Hippocampal formation (tissue), 2 donors: Measurements from ENCODE around the gene PPP2R2D.
"Not testable (repeated sequence)": the region's sequence is repeated elsewhere in the genome, so short reads cannot be mapped to it uniquely, and the experiment has no call there.

Source experiments
- DNase-seq, 2 donors: peaks; one replicate each; lab custom pipeline; 2025; lab: John Stamatoyannopoulos, UW

Gene PPP2R2D

DNA sequence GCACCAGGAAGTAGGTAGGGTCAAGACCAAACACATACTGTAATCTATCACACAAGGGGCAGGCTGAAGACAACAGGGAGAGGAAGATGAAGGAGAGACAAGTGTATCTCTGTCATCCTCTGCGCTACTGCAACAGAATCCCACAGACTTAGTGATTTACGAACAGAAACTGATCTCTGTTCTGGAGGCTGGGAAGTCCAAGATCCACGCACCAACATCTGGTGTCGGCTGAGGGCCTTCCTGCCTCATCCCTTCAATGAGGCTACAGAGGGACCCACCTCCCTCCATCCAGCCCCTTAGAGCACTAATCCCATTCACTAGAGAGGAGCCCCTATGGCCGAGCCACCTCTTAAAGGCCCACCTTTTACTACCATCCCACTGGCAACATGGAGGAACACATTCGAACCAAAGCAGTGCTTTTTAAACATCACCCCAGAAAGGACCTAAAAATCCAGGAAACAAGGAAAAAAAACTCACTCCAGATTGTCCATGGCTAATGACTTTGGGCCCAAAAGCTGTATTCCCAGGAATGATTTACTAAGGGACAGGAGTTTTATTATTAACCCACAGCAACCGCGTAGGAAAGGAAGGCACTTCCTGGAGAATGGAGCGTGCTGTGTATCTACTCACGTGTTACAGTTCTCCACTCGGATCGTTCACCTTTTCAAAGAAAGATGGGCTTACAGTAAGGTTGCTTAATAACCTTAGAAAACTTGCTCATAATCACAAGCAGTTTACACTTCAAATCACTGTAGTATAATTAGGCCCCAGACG is 76.7 kb downstream of the PPP2R2D start:
- DNase-seq = no peak

DNA sequence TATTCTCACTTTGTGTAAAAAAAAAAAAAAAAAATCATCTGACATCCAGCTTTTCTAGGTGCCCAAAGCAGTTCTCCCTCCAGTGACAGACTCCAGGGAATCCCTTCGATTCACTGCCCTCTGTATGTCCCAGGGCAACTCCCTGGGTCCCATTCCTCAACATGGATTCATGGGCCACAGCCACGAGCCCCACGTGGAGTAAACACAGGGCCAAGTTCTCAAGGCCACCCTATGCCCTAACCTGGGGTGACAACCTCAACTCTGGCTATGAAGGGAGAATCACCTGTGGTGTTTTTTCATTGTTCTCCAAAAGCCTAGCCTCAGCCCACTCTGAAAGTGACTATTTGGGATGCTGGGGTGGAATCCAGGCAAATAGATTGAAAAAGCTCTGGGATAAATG is 77.6 kb downstream of the PPP2R2D start:
- DNase-seq = no peak

DNA sequence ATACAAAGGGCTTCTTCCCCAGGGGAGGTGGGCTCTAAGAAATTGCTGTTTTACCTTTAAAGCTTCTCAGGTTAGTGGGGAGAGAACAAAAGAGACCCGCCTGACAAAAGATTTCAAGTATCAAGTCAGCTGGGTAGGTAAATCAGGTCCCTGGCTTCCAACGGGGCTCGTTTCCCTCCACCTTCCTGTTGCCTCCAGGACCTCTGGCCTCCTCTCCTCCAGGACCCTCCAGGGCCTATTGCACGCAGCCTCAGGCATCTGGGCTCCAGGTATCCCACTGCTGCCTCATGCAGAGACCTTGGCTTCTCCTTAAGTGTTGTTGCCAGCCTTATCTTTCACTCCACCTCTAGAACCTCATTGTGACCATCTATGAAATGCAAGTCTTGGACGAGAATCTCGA is 78.0 kb downstream of the PPP2R2D start:
- DNase-seq = no peak

DNA sequence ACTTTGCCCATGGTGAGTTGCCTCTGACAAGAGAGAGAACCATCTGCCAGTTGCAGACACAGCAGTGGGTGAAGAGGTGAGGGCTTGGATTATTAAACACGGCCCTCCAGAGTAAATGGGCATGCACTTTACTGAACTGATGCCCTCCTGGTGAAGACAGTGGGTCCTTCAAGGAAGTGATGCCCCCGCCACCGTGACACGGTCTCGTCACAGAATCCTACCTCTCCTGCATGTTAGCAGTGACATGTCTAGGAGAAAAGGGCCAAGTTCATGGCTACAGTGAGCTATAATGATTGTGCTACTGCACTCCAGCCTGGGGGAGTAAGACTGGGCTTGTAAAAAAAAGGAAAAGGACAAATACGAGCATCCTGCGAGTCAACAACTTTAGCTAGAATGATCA is 78.5 kb downstream of the PPP2R2D start:
- DNase-seq = no peak

- DNase-seq = no peak
These were observed 79.0 kb downstream of the PPP2R2D start for GRCh38 chr10:131979821-131980270.

DNA sequence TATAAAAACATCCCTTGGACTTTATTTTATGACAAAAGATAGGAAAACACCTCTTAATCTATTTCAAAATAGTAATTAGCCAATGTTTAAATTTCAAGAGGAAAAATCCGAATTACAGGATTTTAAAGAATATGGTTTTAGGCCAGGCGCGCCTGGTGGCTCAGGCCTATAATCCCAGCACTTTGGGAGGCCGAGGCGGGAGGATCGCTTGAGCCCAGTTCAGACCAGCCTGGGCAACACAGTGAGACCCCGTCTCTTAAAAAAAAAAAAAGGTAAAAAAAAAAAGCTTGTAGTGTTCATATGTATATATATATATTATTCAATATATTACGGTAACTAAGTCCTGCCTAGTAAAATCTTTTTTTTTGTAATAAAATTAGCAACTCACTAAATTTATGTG is 79.5 kb downstream of the PPP2R2D start:
- DNase-seq = no peak

- DNase-seq = no peak
These were observed 80.1 kb downstream of the PPP2R2D start for GRCh38 chr10:131980761-131981428.

DNA sequence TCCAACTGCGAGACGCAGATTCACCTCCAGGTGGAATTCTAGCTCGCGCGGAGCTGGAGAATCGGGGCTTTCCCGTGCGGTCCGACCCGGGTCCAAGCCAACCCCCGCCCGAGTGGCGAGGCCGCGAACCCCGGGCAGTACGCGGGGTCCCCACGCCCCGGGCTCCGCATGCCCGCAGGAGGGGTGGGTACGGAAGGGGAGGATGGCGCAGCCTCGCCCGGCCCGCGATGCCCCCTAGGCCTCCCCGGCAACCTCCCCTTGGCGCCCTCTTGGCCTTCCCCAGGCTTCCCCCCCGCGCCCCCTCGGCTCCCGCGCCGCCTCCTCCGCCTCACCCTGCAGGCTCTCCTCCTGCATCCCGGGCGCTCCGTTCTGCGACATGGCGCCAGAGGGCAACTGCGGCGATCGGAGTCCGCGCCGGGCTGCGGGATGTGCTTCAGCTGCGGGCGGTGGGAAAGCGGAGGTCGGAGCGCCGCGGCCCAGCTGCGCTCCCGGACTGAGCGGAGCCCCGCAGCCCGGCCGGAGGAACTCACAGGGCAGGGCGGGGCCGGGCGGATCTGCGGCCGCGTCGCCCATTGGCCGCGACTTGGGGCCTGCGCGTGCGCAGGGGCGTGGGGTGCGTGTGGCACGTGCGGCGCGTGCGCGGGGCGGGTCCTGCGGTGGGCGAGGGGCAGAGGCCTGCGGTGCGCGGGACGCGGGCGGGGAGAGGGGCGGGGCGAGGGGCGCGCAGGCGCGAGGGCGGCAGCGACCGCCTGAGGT is 80.8 kb downstream of the PPP2R2D start, which contains the start of gene BNIP3:
TSS of gene BNIP3 (minus strand) at position 495 of the 756 bp plus-strand sequence. CDS start at position 378, 117 bp downstream.
- DNase-seq = peak; percentile 65 to 88

DNA sequence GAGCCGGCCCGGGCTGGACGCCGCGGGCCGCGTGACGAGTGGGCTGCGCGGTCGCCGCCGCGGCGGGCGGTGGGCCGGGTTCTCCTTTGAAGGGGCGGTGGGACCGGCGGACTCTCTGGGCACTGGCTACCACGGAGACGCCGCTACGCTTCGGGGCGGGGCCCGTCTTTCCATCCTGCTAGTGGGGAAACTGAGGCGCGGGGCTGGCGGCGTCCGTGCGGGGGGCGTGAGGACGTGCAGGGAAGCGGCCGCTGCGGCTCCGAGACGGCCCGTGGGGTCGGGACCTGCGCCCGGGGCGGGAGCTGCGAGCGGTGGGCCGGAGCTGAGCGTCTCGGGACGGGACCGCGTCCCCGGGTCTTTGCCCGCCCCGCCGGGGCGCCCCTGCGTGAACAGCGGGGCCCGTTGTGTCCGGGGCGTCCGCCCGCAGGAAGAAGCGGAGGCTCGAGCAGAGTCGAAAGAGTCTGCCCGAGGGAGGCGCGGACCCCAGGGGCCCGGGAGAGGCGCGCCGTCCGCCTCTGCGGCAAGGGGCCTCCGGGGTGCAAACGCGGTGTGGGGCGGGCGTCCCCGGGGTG is 81.5 kb downstream of the PPP2R2D start:
- DNase-seq = no peak

DNA sequence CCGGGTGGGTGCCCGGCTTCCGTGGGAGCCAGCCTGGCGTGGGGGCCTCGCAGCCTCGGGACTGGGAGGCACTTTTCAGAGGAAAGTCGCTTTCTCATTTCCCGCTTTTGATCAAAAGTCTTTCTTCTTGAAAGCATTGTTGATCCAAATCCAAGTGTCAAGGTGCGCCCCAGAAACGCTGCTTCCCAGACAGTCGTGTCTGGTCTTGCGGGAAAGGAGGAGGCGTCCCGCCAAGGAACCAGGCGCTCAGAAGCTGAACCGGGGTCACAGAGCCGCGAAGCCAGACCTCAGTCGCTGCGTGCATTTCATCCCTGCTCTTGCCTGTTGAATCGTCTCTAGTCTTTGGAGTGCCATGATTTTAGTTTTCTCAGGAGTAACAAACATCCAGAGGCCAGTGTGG is 82.0 kb downstream of the PPP2R2D start:
- no peak for DNase-seq

DNA sequence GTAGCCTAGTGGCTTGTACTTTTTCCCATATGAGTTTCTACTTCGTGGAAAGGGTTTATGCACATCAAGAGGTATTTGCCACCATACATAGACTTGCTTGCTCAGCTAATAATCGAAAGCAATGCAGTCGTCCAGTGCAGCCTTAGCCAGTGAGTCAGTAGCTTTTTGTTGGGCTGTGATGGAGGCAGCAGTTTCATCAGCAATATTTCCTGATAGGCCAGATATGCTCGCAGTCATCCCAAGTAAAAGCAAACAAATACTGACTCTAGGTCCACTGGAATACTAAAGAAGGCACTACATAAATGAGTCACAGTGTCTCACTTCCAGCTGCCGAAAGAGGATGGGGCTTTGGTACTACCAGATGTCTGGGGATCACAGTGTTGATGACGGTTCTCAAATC is 83.0 kb downstream of the PPP2R2D start:
- DNase-seq = no peak

- DNase-seq = not testable (repeated sequence)
These were observed 86.0 kb downstream of the PPP2R2D start for GRCh38 chr10:131986851-131987250.

GRCh38 chr10:131987301-131987700 is 86.5 kb downstream of the PPP2R2D start:
- DNase-seq = not testable (repeated sequence)

GRCh38 chr10:131987786-131988185 is 87.0 kb downstream of the PPP2R2D start:
- DNase-seq = not testable (repeated sequence)

DNA sequence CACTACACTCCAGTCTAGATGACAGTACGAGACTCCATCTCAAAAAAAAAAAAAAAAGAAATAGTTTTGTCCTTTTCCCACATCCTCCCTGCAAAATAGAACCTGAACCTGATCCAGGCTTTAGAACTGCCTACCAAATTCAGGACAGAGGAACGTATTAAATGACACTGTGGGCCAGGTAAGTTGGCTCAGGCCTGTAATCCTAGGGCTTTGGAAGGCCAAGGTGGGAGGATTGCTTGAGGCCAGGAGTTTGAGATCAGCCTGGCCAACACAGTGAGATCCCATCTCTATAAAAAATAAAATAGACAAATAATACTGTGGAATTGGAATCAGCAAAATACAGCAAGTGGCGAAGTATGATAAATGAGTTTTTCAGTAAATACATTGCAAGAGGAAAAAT is 90.9 kb downstream of the PPP2R2D start:
- DNase-seq = no peak

- DNase-seq = no peak
These were observed 92.5 kb downstream of the PPP2R2D start for GRCh38 chr10:131993275-131993674.

DNA sequence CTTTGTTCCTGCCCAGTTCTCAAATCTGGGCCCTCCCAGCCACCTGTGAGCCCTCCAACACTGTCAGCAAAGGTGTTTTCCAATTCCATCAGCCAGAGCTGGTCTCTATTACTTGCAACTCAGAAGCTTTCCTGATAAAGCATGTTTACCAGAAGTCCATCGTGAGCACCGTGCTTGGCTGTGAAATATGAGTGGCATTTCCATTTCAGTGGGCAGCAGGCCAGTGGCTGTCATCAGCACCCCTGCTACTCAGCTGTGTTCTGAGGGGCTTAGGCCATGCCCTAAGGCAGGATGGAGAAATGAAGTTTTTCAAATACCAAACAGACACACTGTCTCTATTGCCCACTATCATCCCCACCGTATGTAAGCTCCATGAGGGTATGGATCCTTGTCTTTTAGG is 93.6 kb downstream of the PPP2R2D start:
- no peak for DNase-seq

DNA sequence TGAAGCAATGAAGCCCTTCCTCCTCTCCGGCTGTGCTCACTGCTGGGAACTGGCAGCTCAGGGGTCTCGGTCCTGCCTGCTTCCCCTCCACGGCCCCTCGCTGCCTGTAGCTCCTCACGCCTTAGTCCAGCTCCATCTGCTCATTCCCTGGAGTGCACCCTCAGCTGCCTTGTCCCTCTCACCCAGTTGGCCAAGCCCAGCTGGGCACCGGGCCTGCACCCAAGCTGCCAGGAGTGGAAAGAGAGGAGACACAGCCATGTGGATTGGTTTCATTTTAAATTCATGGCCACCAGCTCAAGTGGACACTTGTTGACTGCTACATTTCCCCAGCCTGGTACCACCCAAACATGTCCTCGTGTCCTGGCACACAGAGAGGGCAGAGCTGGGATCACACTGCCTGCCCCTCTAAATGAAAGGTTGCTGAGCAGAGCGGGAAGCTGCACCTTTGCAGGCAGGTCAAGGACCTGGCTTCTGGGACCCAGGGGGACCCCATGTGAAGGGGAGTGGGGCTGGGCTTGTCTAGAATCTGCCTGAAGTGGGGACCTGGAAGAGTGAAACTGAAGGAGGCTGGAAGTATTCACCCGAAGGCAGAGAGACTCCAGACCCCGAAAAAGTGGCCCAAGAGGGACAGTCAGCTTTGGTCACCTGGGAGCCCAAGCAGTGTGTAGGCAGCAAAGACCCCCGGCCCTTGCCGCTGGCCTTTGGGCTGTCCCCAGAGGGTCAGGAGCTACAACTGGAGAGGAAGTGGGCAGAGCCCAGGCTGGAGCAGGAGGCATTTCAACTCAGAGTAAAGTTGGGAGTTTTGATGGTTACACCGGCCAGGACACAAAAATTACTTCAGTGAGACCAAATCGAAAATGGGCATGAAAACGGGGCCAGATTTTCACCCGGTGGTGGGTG is 95.9 kb downstream of the PPP2R2D start:
- DNase-seq = peak; percentile 36 to 46

DNA sequence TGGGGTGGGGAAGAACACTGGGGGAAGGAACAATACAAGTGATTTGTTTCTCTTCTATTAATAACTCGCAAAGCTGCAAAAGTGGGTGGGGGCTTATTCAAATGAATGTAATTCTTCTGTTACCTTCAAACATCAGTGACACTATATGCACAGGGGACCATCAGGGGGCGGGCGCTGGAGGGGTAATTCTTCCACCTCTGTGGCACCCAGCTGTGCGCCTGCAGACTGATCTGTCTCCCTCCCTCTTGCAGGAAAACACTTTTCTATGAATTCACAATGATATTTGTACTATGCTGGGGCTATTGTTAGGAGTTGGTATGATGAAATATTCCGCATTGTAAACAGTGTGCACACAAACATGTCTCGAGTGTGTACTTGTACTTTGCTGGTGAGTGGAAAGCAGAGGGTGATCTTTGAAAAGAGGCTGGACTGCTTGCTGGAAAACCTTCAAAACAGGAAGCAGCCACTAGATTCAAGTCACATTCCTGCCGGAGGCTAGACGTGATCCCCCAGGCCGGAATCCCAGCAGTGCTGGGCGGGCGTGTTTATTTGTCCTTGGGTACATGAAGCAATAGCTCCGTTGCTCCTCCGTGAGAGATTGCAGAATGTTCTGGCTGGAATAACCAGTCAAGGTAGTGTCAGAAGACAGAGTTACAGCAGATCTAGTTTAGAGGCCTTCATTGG is 96.7 kb downstream of the PPP2R2D start:
- no peak for DNase-seq

GRCh38 chr10:131998050-131998844 is 97.4 kb downstream of the PPP2R2D start:
- DNase-seq = no peak
